CD14-positive monocyte (primary cell): Measurements from ENCODE around the gene COL9A3. TPM values are rescaled to one million over a fixed set of nuclear protein-coding genes. Genes with fewer than 3 reads are reported as not detected.

Source experiments
- DNase-seq, 3 donors: peaks; one replicate each; pipeline ENCODE4 v3.0.0-alpha.2; 2011 to 2022
- H2AFZ ChIP-seq: 2 replicates; pipeline ENCODE4 v1.6.0; 2012; ENCODE audit warnings: mild to moderate bottlenecking, low read depth, low read length, inconsistent platforms; ENCODE audit not compliant: insufficient read depth, poor library complexity, severe bottlenecking
- H3K27ac ChIP-seq, 2 donors: 1 replicate in 1 of 2; 2 replicates in 1 of 2; pipeline ENCODE4 v1.5.1; 2012 to 2013; ENCODE audit warnings: low read length in 2 of 2, control low read depth in 1 of 2, inconsistent platforms in 1 of 2, low read depth in 1 of 2, mild to moderate bottlenecking in 1 of 2
- H3K27me3 ChIP-seq, 2 donors: one replicate each; pipeline versions ENCODE4 v1.6.0 to v1.6.1; 2011 to 2013; ENCODE audit warnings: low read length in 2 of 2; ENCODE audit not compliant: control insufficient read depth in 2 of 2, insufficient read depth in 2 of 2
- H3K36me3 ChIP-seq, 2 donors: replicated peaks in 1 of 2; 1 replicate in 1 of 2; 2 replicates in 1 of 2; pipeline versions ENCODE4 v1.5.1 to v1.6.1; 2012 to 2013; ENCODE audit warnings: low read length in 2 of 2, control low read depth in 1 of 2, inconsistent platforms in 1 of 2, mild to moderate bottlenecking in 1 of 2; ENCODE audit not compliant: insufficient read depth in 2 of 2, control insufficient read depth in 1 of 2
- H3K4me1 ChIP-seq, 2 donors: 1 replicate in 1 of 2; 2 replicates in 1 of 2; pipeline versions ENCODE4 v1.5.1 to v1.6.1; 2012 to 2013; ENCODE audit warnings: low read length in 2 of 2, control low read depth in 1 of 2, inconsistent platforms in 1 of 2, mild to moderate bottlenecking in 1 of 2, moderate library complexity in 1 of 2; ENCODE audit not compliant: insufficient read depth in 2 of 2, control insufficient read depth in 1 of 2
- H3K4me2 ChIP-seq: replicated peaks from 2 replicates; pipeline ENCODE3; 2012; ENCODE audit warnings: low read length, moderate library complexity, mild to moderate bottlenecking; ENCODE audit not compliant: poor library complexity, severe bottlenecking; ENCODE audit errors: extremely low read depth
- H3K4me3 ChIP-seq, 3 experiments: fragments of 200-600 bp in 1 of 3; sonication (generic) in 1 of 3; replicated peaks in 1 of 3; 1 replicate in 2 of 3; 2 replicates in 1 of 3; pipeline ENCODE4 v1.5.1; 2011 to 2013; ENCODE audit warnings: low read length in 3 of 3, mild to moderate bottlenecking in 3 of 3, control low read depth in 2 of 3, low read depth in 2 of 3, inconsistent platforms in 1 of 3, moderate library complexity in 1 of 3
- H3K79me2 ChIP-seq: 2 replicates; pipeline ENCODE4 v1.6.0; 2012; ENCODE audit warnings: mild to moderate bottlenecking, control low read depth, inconsistent platforms, low read length, moderate library complexity; ENCODE audit not compliant: insufficient read depth
- H3K9ac ChIP-seq: 2 replicates; pipeline ENCODE4 v1.6.0; 2017; ENCODE audit warnings: low read length, mild to moderate bottlenecking; ENCODE audit not compliant: insufficient read depth, poor library complexity, severe bottlenecking
- H3K9me3 ChIP-seq, 2 donors: replicated peaks in 1 of 2; 1 replicate in 1 of 2; 2 replicates in 1 of 2; pipeline versions ENCODE4 v1.5.1 to v1.6.1; 2012 to 2013; ENCODE audit warnings: low read length in 2 of 2, control low read depth in 1 of 2; ENCODE audit not compliant: control insufficient read depth in 1 of 2, insufficient read depth in 1 of 2
- H4K20me1 ChIP-seq: 2 replicates; pipeline ENCODE4 v1.6.0; 2012; ENCODE audit warnings: mild to moderate bottlenecking, low read length, control low read depth, moderate library complexity; ENCODE audit not compliant: insufficient read depth
- H3K27ac Mint-ChIP-seq, 7 donors: one replicate each; pipeline ENCODE4 v1.8.0; 2020; ENCODE audit warnings: mild to moderate bottlenecking in 7 of 7, mixed read lengths in 7 of 7, moderate library complexity in 6 of 7, inconsistent platforms in 2 of 7
- H3K27me3 Mint-ChIP-seq, 3 donors: one replicate each; pipeline ENCODE4 v1.8.0; 2021 to 2022; ENCODE audit warnings: low read depth in 3 of 3, mild to moderate bottlenecking in 3 of 3, mixed read lengths in 3 of 3, moderate library complexity in 3 of 3, inconsistent platforms in 1 of 3
- H3K36me3 Mint-ChIP-seq, 2 donors: one replicate each; pipeline ENCODE4 v1.8.0; 2020; ENCODE audit warnings: mixed read lengths in 2 of 2, inconsistent platforms in 1 of 2, mild to moderate bottlenecking in 1 of 2
- H3K4me1 Mint-ChIP-seq: one replicate; pipeline ENCODE4 v1.8.0; 2020; ENCODE audit warnings: mild to moderate bottlenecking, mixed read lengths
- H3K4me3 Mint-ChIP-seq, 2 donors: one replicate each; pipeline ENCODE4 v1.8.0; 2020; ENCODE audit warnings: mild to moderate bottlenecking in 2 of 2, mixed read lengths in 2 of 2, moderate library complexity in 1 of 2
- H3K9me3 Mint-ChIP-seq, 7 donors: one replicate each; pipeline ENCODE4 v1.8.0; 2020 to 2022; ENCODE audit warnings: mixed read lengths in 7 of 7, mild to moderate bottlenecking in 6 of 7, moderate library complexity in 6 of 7, inconsistent platforms in 2 of 7
- WGBS: methylation state at CpG from one replicate; pipeline ENCODE4 v1.1.5; 2013; ENCODE audit warnings: missing lambda C conversion rate; ENCODE audit not compliant: insufficient coverage; 5-methylcytosine and 5-hydroxymethylcytosine counted together
- intact Hi-C, 2 donors: fragments of 100-400 bp; cut with micrococcal nuclease; formaldehyde crosslinking; loops; one replicate each; pipeline versions ENCODE4 v1.15.0 to v1.15.1; 2023
- polyA plus RNA-seq, 3 donors: library from polyadenylated mRNA; depleted of rRNA in 1 of 3; unstranded in 2 of 3; stranded (reverse) in 1 of 3; fragments of 300-500 nt in 2 of 3; fragments of >200 nt in 1 of 3; fragmentation: Illumina TruSeq in 2 of 3; gene quantifications; 1 replicate in 2 of 3; 2 replicates in 1 of 3; pipeline ENCODE4 v1.2.3, GENCODE V29; 2012 to 2021
- TF ChIP-seq, protein P1 (sequence below): fragments of 200-600 bp; IDR thresholded peaks from one replicate; pipeline ENCODE4 v1.8.0; 2022; ENCODE audit warnings: antibody characterized with exemption, mild to moderate bottlenecking

COL9A3 gene
- polyA plus RNA-seq, 3 donors = 1.8 to 4.4 (median 2.6) TPM

DNA sequence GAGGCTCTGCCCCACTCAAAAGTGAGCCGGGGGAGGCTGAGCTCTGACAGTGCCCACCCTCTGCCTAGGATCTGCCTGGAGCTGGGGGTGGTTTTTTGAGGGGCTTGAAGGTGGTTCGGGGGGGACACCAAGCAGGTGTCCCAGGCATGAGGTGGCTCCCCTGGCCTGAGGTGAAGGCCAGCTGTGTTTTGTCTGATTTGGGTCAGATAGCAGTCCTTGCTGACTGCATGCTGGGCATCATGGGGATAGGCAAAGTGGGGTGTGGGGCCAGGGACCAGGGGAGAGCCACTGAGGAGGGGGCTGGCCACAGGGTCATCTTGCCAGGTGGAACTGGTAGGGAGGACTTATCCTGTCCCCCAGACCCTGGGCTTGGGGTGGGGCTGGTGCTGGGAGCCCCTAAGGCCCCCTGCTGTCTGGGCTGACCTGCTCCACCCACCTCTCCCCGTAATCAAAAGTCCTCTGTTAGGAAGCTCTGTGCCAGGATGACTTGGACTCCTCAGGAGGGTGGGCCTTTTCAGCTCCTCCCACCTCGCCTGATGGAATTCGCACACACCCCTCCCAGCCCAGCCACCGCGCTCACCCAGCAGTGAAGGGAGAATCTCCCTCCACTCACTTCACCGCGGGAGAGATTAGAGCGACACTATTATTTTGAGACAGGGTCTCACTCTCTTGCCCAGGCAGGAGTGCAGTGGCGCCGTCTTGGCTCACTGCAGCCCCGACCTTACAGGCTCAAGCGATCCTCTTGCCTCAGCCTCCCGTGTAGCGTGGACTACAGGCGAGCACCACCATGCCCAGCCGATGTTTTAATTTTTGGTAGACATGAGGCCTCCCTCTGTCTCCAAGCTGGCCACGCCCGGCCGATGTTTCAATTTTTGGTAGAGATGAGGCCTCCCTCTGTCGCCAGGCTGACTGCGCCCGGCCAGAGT is 1.5 kb upstream of the COL9A3 start:
- H2AFZ ChIP-seq = no peak overlapping the region
- Mint-ChIP-seq H3K9me3 (peaks cover 0 to 15% (median 0%) of the 10 kb centered on the region in 7 donors), H3K4me1 (peaks cover 21% of the 10 kb centered on the region), H3K4me3 (peak overlapping the region in 1 of 2 donors; percentile 82), H3K27me3 (peaks cover 48 to 79% (median 51%) of the 10 kb centered on the region in 3 donors), H3K36me3 (peaks cover 23 to 33% of the 10 kb centered on the region in 2 donors), H3K27ac (peak overlapping the region in 1 of 7 donors; percentile 32)
- peaks cover 70% of the 10 kb centered on the region for H4K20me1 ChIP-seq
- H3K4me1 ChIP-seq = peaks cover 14 to 36% of the 10 kb centered on the region in 2 donors
- no peak overlapping the region for H3K4me3 ChIP-seq
- H3K27me3 ChIP-seq = peaks cover 19 to 53% of the 10 kb centered on the region in 2 donors
- H3K79me2 ChIP-seq = peaks cover 1% of the 10 kb centered on the region
- H3K27ac ChIP-seq = no peak overlapping the region
- DNase-seq = no peak
- no peaks in the 10 kb centered on the region for H3K9me3 ChIP-seq
- intact Hi-C loops = no loop called here
- WGBS = 50% methylated on average over 15 of the region's 24 CpGs
- H3K9ac ChIP-seq = no peak overlapping the region
- TF ChIP-seq, protein P1, sequence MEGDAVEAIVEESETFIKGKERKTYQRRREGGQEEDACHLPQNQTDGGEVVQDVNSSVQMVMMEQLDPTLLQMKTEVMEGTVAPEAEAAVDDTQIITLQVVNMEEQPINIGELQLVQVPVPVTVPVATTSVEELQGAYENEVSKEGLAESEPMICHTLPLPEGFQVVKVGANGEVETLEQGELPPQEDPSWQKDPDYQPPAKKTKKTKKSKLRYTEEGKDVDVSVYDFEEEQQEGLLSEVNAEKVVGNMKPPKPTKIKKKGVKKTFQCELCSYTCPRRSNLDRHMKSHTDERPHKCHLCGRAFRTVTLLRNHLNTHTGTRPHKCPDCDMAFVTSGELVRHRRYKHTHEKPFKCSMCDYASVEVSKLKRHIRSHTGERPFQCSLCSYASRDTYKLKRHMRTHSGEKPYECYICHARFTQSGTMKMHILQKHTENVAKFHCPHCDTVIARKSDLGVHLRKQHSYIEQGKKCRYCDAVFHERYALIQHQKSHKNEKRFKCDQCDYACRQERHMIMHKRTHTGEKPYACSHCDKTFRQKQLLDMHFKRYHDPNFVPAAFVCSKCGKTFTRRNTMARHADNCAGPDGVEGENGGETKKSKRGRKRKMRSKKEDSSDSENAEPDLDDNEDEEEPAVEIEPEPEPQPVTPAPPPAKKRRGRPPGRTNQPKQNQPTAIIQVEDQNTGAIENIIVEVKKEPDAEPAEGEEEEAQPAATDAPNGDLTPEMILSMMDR = no peak
- H3K4me2 ChIP-seq = no peak overlapping the region
- peaks cover 29 to 38% of the 10 kb centered on the region in 2 donors for H3K36me3 ChIP-seq

DNA sequence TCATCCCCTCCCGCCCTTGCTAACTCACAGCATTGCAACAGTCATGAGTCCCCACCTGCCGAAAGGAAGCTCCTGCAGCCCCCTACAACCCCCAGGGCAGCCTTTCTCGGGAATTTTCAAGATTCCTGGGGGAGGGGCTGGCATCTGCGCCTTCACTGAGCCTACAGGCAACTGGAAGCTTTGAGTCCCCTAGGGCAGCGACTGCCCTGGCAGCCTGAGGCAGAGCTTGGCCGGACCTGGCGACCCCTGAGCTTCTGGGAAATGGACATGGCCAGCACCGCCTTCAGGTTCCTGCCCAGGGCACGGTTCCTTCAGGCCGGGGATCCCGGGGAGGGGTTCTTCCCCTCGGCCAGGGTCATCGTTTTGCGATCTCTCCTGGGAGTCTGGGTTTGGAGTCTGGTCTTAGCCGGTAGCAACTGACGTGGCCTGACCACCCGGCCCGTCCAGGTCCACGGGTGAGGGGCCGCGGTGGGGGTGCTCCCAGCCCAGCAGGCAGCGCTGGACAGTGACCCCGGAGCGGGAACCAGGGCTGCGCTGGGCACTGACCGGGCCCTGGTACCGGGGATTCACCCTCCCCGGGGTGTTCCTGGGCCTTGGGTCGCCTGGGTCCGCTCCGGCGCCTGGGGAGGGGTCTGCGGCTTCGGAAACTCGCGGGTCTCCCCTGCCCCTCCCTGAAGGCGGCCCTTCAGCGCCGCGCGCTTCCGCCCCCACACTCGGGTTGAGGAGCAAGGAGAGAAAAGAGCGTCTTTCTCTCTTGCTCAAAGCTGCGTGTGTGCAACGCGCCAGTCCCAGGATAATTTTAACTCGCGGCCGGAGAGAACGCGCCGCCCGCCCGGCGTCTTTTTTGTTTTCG is 593 bp upstream of the COL9A3 start:
- peaks cover 21% of the 10 kb centered on the region for H3K4me1 Mint-ChIP-seq
- Histone ChIP-seq H3K4me1 (peaks cover 14 to 36% of the 10 kb centered on the region in 2 donors), H3K4me2 (peak overlapping the region; percentile 19), H3K27me3 (peaks cover 19 to 53% of the 10 kb centered on the region in 2 donors), H3K79me2 (no peaks in the 10 kb centered on the region), H3K36me3 (peaks cover 20 to 29% of the 10 kb centered on the region in 2 donors), H3K4me3 (no peak overlapping the region), H2AFZ (no peak overlapping the region), H3K9ac (no peak overlapping the region), H3K9me3 (no peaks in the 10 kb centered on the region), H3K27ac (no peak overlapping the region), H4K20me1 (peaks cover 61% of the 10 kb centered on the region)
- H3K9me3 Mint-ChIP-seq = peaks cover 0 to 16% (median 0%) of the 10 kb centered on the region in 7 donors
- DNase-seq = no peak
- WGBS = 3% methylated on average over 51 of the region's 57 CpGs
- TF ChIP-seq, protein P1 = no peak
- peak overlapping the region in 1 of 2 donors; percentile 82 for H3K4me3 Mint-ChIP-seq
- peaks cover 49 to 77% (median 51%) of the 10 kb centered on the region in 3 donors for H3K27me3 Mint-ChIP-seq
- intact Hi-C loops = no loop called here
- H3K27ac Mint-ChIP-seq = no peak overlapping the region
- H3K36me3 Mint-ChIP-seq = peaks cover 15 to 24% of the 10 kb centered on the region in 2 donors
